Smooth muscle cell (in vitro differentiated cells): ENCODE data around the gene C16orf74. TPM values are rescaled to one million over a fixed set of nuclear protein-coding genes. Genes with fewer than 3 reads are reported as not detected.

Experiments
- DNase-seq: peaks from one replicate; lab custom pipeline; 2025; ENCODE audit not compliant: unreplicated experiment; lab: John Stamatoyannopoulos, UW
- H2AFZ ChIP-seq: fragments of 200-600 bp; sonication (generic); 2 replicates; pipeline ENCODE4 v1.6.0; 2016; ENCODE audit warnings: antibody characterized with exemption, low read depth, mild to moderate bottlenecking
- H3F3A ChIP-seq: fragments of 200-600 bp; sonication (generic); 2 replicates; pipeline ENCODE4 v1.6.0; 2017; ENCODE audit warnings: antibody characterized with exemption, low read depth
- H3K27ac ChIP-seq: fragments of 200-600 bp; sonication (generic); 2 replicates; pipeline ENCODE4 v1.5.1; 2016; ENCODE audit warnings: low read depth, mild to moderate bottlenecking
- H3K27me3 ChIP-seq: fragments of 200-600 bp; sonication (generic); 2 replicates; pipeline ENCODE4 v1.6.1; 2016; ENCODE audit warnings: low read depth, mild to moderate bottlenecking
- H3K36me3 ChIP-seq: fragments of 200-600 bp; sonication (generic); 2 replicates; pipeline ENCODE4 v1.5.1; 2016; ENCODE audit warnings: low read depth
- H3K4me1 ChIP-seq: fragments of 200-600 bp; sonication (generic); 2 replicates; pipeline ENCODE4 v1.5.1; 2016; ENCODE audit warnings: low read depth
- H3K4me2 ChIP-seq: fragments of 200-600 bp; sonication (generic); 2 replicates; pipeline ENCODE4 v1.6.0; 2016; ENCODE audit warnings: mild to moderate bottlenecking
- H3K4me3 ChIP-seq: fragments of 200-600 bp; sonication (generic); 2 replicates; pipeline ENCODE4 v1.5.1; 2016; ENCODE audit warnings: mild to moderate bottlenecking
- H3K79me2 ChIP-seq: fragments of 200-600 bp; sonication (generic); 2 replicates; pipeline ENCODE4 v1.6.0; 2016; ENCODE audit warnings: low read depth, mild to moderate bottlenecking
- H3K9ac ChIP-seq: fragments of 200-600 bp; sonication (generic); 2 replicates; pipeline ENCODE4 v1.6.0; 2016; ENCODE audit warnings: low read depth
- H3K9me3 ChIP-seq: fragments of 200-600 bp; sonication (generic); replicated peaks from 2 replicates; pipeline ENCODE4 v1.5.1; 2016; ENCODE audit warnings: low read depth
- H4K20me1 ChIP-seq: fragments of 200-600 bp; sonication (generic); 2 replicates; pipeline ENCODE4 v1.6.0; 2016; ENCODE audit warnings: low read depth
- CTCF ChIP-seq: fragments of 200-600 bp; sonication (generic); IDR thresholded peaks from 2 replicates; pipeline ENCODE4 v1.5.1; 2017; ENCODE audit warnings: borderline replicate concordance, mild to moderate bottlenecking, antibody characterized with exemption; ENCODE audit not compliant: insufficient read depth, poor library complexity, severe bottlenecking
- WGBS: methylation state at CpG from one replicate; pipeline ENCODE4 v1.1.7; 2016; ENCODE audit warnings: low lambda C conversion rate; 5-methylcytosine and 5-hydroxymethylcytosine counted together
- polyA plus RNA-seq: library from polyadenylated mRNA; unstranded; fragments of >200 nt; fragmentation: Nextera tagmentation; extraction: Ambion mirVana; gene quantifications from 2 replicates; pipeline ENCODE4 v1.2.1, GENCODE V29; 2016
- total RNA-seq: library from RNA; depleted of rRNA; stranded (reverse); fragments of >200 nt; gene quantifications from 2 replicates; pipeline ENCODE4 v1.2.3, GENCODE V29; 2014

C16orf74 gene
- total and polyA plus RNA-seq, 2 experiments from 2014 or later: 0.31 to 1.7 TPM

DNA sequence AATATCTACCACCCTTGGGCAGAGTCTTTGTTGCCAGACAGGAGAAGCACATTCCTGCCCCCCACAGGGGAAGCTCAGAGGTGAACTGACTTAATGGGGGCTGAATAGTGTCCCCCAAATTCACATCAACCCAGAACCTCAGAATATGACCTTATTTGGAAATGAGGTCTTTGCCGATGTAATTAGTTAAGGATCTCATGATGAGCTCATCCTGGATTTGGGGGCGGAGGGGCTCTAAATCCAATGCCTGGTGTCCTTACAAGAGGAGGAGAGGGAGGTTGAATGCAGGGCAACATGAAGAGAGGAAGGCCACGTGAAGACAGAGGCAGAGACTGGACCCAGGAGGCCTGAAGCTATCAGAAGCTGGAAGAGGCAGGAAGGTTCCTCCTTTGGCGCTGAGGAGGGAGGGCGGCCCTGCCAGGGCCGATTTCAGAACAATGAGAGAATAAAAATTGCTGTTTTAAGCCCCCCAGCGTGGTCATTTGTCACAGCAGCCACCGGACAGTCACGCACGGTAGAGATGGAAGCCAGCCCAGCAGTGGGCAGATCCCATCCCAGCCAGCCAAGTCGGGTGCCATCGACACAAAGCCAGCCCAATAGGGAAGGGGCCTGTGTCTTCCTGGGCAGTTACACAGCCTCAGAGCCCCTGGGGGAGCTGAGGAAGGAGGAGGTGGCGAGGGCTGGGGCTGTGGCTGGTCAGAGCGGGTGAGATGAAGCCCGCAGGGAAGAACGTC lies 21.3 kb downstream of the C16orf74 start:
- no peaks in the 10 kb centered on the region for H3K79me2 ChIP-seq
- 84% methylated on average over 16 of the region's 16 CpGs for WGBS
- H3F3A ChIP-seq: no peaks in the 10 kb centered on the region
- H3K27me3 ChIP-seq: no peaks in the 10 kb centered on the region
- no peak overlapping the region for H2AFZ ChIP-seq
- no peak for DNase-seq
- H3K9ac ChIP-seq: no peak overlapping the region
- H4K20me1 ChIP-seq: no peaks in the 10 kb centered on the region
- H3K27ac ChIP-seq: no peak overlapping the region
- no peaks in the 10 kb centered on the region for H3K36me3 ChIP-seq
- no peak for TF ChIP-seq CTCF
- peaks cover 6% of the 10 kb centered on the region for H3K4me1 ChIP-seq
- H3K4me3 ChIP-seq: no peak overlapping the region
- H3K9me3 ChIP-seq: no peaks in the 10 kb centered on the region
- no peak overlapping the region for H3K4me2 ChIP-seq

- no peaks in the 10 kb centered on the region for H3K79me2 ChIP-seq
- no peak overlapping the region for H3K4me3 ChIP-seq
- H4K20me1 ChIP-seq: no peaks in the 10 kb centered on the region
- H3K36me3 ChIP-seq: no peaks in the 10 kb centered on the region
- H3K4me1 ChIP-seq: peaks cover 6% of the 10 kb centered on the region
- H3K27ac ChIP-seq: no peak overlapping the region
- no peak for DNase-seq
- H3K4me2 ChIP-seq: no peak overlapping the region
- H2AFZ ChIP-seq: no peak overlapping the region
- no peaks in the 10 kb centered on the region for H3F3A ChIP-seq
- H3K9ac ChIP-seq: no peak overlapping the region
- H3K27me3 ChIP-seq: no peaks in the 10 kb centered on the region
- H3K9me3 ChIP-seq: no peaks in the 10 kb centered on the region
- TF ChIP-seq CTCF: no peak
- 87% methylated on average over 7 of the region's 7 CpGs for WGBS
These were observed 22.0 kb downstream of the C16orf74 start for GRCh38 chr16:85728879-85729278.

DNA sequence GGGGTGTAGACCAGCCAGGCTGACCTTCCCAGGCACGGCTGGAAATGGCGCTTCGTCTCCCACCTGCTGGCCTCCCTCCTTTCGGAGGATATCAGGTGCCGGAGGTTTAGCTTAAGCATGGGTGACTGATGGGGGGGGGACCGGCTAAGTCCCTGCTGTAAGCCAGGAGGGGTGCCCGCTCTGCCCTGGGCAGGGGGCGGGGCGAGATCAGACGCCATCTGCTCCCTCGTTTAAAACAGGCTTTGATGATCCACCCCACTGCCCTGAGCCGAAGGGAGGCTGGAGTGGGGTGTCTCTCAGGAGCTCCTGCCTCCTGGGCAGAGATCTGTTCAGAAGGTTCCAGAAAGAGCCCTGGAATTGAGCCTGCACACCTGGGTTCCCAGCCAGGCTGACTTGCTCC lies 26.0 kb downstream of the C16orf74 start:
- Histone ChIP-seq H3K4me2 (no peak overlapping the region), H3K9me3 (no peaks in the 10 kb centered on the region), H3F3A (no peaks in the 10 kb centered on the region), H3K9ac (no peak overlapping the region), H3K4me3 (no peak overlapping the region), H3K36me3 (no peaks in the 10 kb centered on the region), H4K20me1 (no peaks in the 10 kb centered on the region), H3K27ac (no peak overlapping the region), H3K79me2 (no peaks in the 10 kb centered on the region), H3K27me3 (no peaks in the 10 kb centered on the region), H3K4me1 (peaks cover 6% of the 10 kb centered on the region), H2AFZ (no peak overlapping the region)
- 90% methylated on average over 12 of the region's 12 CpGs for whole genome bisulfite sequencing
- no peak for TF ChIP-seq CTCF
- DNase-seq: no peak

DNA sequence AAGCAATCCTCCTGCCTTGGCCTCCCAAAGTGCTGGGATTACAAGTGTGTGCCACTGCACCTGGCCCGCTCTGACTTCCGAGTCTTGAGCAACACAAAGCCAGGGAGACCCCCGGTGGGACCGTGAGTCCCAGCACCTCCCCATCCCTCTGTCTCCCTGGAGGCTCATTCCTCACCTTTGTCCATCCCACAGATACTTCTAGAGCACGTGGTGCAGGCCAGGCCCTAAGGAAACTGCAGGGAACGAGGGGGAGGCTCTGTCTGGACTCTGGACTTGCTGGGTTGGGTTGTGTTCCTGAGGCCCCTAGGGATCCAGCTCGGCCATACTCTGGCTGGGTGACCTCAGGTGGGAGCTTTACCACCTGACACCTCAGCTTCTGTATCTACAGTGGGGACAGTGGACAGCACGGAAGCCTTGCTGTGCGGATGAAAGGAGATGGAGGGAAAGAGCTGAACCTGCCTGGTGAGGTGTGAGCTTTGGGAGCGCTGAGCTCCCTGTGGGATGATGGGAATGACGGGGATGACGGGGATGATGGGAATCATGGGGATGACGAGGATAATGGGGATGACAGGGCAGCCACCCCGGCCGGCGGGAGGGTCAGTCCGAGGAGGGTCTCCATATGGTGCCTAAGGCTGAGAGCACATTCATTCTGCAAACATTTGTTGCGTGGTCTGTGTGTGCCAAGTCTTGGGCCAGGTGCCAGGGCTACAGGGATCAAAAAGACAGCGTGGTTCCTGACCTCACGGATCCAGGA lies 26.6 kb downstream of the C16orf74 start:
- Histone ChIP-seq H3K4me1 (no peaks in the 10 kb centered on the region), H2AFZ (no peak overlapping the region), H3K36me3 (no peaks in the 10 kb centered on the region), H3K27me3 (no peaks in the 10 kb centered on the region), H4K20me1 (no peaks in the 10 kb centered on the region), H3K4me2 (no peak overlapping the region), H3K9me3 (no peaks in the 10 kb centered on the region), H3K27ac (no peak overlapping the region), H3K4me3 (no peak overlapping the region), H3K9ac (no peak overlapping the region), H3K79me2 (no peaks in the 10 kb centered on the region), H3F3A (no peaks in the 10 kb centered on the region)
- no peak for TF ChIP-seq CTCF
- DNase-seq: no peak
- 90% methylated on average over 20 of the region's 20 CpGs for WGBS
